Muscle layer of colon (tissue), 2 donors: ENCODE results near the gene RAMP3.

ENCODE experiments used
- H3K27ac ChIP-seq: one replicate; pipeline ENCODE4 v1.7.0; 2013; ENCODE audit warnings: low read depth, mild to moderate bottlenecking, low read length, moderate library complexity
- H3K27me3 ChIP-seq, 2 donors: one replicate each; pipeline ENCODE4 v1.7.0; 2013; ENCODE audit warnings: low read length in 2 of 2, mild to moderate bottlenecking in 2 of 2; ENCODE audit not compliant: insufficient read depth in 2 of 2, control insufficient read depth in 1 of 2
- H3K36me3 ChIP-seq: one replicate; pipeline ENCODE4 v1.7.0; 2013; ENCODE audit warnings: mild to moderate bottlenecking, low read length; ENCODE audit not compliant: insufficient read depth
- H3K4me1 ChIP-seq: one replicate; pipeline ENCODE4 v1.7.0; 2013; ENCODE audit warnings: mild to moderate bottlenecking, low read length; ENCODE audit not compliant: insufficient read depth
- H3K4me3 ChIP-seq, 2 donors: one replicate each; pipeline ENCODE4 v1.7.0; 2013; ENCODE audit warnings: low read length in 2 of 2, low read depth in 1 of 2, mild to moderate bottlenecking in 1 of 2, moderate library complexity in 1 of 2
- H3K9ac ChIP-seq: one replicate; pipeline ENCODE4 v1.7.0; 2013; ENCODE audit warnings: low read length
- H3K9me3 ChIP-seq: one replicate; pipeline ENCODE4 v1.7.0; 2013; ENCODE audit warnings: mild to moderate bottlenecking, low read length
- donor health status: abdominal sarcoma.
- donor health status: Adenocarcinoma of cecum.

Gene RAMP3

DNA sequence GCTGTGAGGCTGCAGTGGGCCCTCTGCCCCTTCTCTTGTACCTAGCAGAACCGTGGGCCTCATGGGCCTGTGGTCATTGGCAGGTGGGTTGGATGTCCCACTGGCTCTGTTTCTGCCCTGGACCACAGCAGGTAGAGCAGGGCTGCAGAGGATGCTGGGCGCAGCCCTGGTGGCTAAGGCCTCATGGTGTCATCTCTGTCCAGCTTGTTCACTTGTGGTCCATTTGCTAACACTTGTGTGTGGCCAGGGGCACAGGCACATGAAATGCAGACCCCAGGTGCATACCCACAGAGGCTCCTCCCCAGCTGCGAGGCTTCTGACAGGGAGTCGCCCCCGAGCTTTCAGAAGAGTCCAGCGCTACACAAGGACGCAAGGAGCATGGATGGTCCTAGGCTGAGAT lies 23.7 kb upstream of the RAMP3 start:
- Histone ChIP-seq H3K9me3 (no peaks in the 10 kb centered on the region), H3K4me3 (no peak overlapping the region), H3K9ac (no peak overlapping the region), H3K4me1 (no peaks in the 10 kb centered on the region), H3K36me3 (no peaks in the 10 kb centered on the region), H3K27me3 (no peaks in the 10 kb centered on the region), H3K27ac (no peak overlapping the region)

DNA sequence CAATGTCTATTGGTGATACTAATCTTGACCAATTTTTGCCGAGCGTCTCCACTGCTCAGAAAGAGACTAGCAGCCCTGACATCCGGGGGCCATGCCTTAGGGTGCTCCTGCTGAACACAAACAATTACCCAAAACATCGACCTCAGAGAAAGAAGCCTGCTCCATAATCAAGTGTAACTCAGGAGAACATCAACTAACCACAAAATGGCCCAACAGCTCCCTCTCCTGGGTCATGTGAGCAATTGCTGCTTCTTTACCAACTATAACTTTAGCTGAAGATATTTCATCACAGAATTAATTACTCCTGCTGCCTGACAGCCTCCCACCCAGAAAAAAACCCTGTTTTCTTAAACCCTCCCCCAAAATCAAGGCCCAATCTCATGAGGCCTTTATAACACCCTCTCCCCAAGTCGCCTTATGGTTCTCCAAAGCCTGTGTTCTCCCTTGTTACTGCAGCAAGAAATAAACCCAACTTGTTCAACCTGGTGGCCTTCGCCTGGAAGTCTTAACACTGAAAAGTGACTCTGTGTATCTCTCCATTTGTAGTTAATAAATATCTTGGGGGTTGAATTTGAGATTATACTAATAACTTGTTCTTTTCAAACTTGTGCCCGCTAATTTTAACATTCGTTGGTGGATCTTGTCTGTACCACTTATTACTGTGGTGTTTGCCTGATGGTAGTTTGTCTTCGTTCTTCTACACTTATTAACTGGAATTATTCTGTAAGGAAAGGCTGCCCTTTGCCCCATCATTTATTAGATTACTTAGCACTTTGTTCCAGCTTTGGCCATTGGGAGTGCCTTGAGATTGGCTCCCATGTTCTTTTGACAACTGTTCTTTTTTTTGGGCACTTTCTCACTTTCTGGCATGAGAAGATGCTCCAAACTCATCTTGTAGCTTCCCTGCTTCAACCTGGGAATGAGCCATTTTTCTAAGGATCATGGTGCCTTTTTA lies 21.2 kb upstream of the RAMP3 start:
- no peak overlapping the region for H3K27ac ChIP-seq
- H3K36me3 ChIP-seq: no peaks in the 10 kb centered on the region
- no peak overlapping the region for H3K4me3 ChIP-seq
- no peaks in the 10 kb centered on the region for H3K9me3 ChIP-seq
- H3K27me3 ChIP-seq: no peaks in the 10 kb centered on the region
- H3K4me1 ChIP-seq: no peaks in the 10 kb centered on the region
- H3K9ac ChIP-seq: no peak overlapping the region

DNA sequence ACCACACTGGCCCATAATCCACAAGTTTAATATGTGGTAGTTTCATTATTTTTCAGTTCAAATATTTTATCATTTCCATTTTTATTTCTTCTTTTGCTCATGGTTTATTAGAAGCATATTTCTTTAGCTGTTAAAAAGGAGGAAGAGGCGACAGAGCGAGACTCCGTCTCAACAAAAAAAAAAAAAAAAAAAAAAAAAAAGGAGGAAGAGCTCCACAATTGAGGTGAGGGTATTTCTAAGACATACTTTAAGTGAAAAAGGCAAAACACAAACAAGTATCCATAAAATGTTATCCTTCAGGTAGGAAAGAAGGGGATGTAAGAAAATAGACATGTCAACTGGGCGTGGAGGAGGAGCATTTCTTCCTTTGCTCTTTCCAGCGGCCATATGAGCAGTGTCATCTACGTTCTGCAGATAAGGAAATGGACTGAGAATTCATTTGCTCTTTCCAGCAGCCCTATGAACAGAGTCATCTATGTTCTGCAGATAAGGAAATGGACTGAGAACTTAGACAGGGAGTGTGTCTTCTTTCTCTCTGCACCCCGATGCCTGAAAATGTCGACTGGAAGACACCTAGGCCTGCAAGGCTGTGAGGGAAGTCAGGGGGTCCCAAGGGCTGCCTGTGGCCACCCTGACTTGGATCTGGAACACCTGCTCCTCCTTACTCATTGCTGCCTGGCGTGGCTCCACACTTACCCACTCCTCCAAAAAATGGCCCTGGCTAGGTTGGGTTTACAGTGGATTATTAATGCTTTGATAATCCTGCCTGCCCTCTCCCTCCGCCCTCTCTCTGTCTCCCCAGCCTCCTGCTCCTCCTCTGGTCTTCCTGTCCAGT lies 18.9 kb upstream of the RAMP3 start:
- Histone ChIP-seq H3K4me3 (no peak overlapping the region), H3K4me1 (no peaks in the 10 kb centered on the region), H3K36me3 (no peaks in the 10 kb centered on the region), H3K27me3 (no peaks in the 10 kb centered on the region), H3K27ac (no peak overlapping the region), H3K9ac (no peak overlapping the region), H3K9me3 (no peaks in the 10 kb centered on the region)

DNA sequence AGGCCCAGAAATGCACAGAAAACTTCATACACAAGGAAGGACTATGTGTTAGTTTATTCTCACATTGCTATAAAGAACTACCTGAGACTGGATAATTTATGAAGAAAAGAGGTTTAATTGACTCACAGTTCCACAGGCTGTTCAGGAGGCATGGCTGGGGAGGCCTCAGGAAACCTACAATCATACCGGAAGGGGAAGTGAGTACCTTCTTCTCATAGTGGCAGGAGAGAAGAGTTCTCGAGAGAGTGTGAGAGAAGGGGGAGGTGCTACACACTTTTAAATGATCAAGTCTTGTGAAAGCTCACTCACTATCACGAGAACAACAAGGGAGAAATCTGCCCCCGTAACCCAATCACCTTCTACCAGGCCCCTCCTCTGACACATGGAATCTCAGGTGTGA lies 16.8 kb upstream of the RAMP3 start:
- H3K9ac ChIP-seq: no peak overlapping the region
- no peaks in the 10 kb centered on the region for H3K4me1 ChIP-seq
- no peak overlapping the region for H3K4me3 ChIP-seq
- no peaks in the 10 kb centered on the region for H3K36me3 ChIP-seq
- H3K27ac ChIP-seq: no peak overlapping the region
- H3K27me3 ChIP-seq: no peaks in the 10 kb centered on the region
- H3K9me3 ChIP-seq: no peaks in the 10 kb centered on the region

DNA sequence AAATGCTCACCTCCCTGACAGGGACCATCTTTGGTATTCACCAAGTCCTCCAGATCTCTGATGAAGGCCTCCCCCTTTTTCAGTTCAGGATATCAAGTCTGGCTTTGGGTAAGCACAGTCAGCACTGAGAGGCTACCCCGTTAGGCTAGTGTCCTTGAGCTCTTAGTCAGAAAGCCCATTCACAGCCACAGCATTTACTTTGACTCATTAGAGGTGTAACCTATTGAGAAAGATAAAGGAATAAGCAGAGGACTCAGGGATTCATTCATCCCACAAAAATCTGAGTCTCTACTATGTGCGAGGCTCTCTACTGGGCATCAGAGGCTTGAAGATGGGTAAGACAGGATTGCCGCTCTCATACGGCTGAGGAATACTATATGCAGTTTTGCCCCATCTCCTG lies 14.0 kb upstream of the RAMP3 start:
- H3K36me3 ChIP-seq: no peaks in the 10 kb centered on the region

DNA sequence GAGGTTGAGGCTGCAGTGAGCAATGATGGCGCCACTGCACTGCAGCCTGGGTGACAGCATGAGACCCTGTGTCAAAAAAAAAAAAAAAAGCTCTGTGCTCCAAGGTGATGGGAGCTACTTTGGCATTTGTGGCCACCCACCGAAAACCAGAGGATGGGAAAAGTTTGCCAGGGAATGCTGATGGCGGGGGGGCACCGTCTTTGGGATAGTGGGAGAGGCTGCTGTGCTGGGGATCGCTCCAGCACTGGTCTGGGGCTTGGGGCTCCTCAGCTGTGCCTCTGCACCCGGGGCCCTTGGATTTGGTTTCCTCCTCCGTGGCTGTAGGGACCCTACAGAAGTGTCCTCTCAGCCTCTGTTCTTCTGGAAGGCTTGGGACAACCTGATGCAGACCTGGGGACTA lies 11.7 kb upstream of the RAMP3 start:
- Histone ChIP-seq H3K4me3 (no peak overlapping the region), H3K9ac (no peak overlapping the region)

More for the DNA sequence above, 14.0 kb upstream of the RAMP3 start:
- H3K9ac ChIP-seq: no peak overlapping the region
- H3K27ac ChIP-seq: no peak overlapping the region
- no peaks in the 10 kb centered on the region for H3K9me3 ChIP-seq
- H3K27me3 ChIP-seq: no peaks in the 10 kb centered on the region
- H3K4me1 ChIP-seq: no peaks in the 10 kb centered on the region
- no peak overlapping the region for H3K4me3 ChIP-seq

DNA sequence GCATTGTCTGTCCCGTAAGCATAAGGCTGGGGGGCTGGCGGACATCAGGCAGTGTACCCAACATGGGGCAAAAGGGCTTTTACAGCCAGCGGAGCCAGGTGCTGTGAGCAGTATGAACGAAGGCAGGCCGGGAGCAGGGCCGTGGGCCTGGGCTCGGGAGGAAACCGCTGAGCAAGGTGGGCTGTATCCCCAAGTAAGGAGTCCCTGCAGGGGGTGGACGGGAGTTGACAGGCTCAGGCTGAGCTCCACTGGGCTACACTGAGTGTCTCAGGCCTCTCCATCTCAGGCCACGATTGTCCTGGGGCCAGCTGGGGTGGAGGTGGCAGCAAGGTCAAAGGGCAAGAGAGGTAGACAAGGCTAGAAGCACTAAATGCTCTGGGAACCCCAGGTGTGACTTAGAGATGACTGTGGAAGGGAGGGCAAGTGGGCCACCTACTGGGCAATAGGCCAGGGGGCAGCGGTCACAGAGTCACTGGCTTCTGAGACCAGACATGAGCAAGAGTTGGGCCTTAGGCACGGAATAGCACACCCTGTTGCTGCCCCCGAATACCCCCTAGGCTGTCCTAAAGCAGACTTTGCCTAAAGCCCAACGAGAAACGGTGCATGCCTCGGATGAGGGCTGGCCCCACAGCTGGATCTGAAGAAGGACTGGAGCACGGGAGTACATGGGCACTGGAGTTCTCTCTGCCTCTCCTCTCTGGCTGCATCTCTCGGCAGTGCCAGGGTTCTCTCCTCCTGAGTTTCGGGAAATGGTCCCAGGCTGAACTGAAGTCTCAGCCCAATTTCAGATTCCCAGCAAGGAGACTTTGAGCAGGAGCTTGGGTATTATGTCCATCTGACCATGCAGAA lies 10.8 kb upstream of the RAMP3 start:
- H3K4me3 ChIP-seq: no peak overlapping the region
- H3K27ac ChIP-seq: no peak overlapping the region
- no peaks in the 10 kb centered on the region for H3K9me3 ChIP-seq
- H3K9ac ChIP-seq: no peak overlapping the region
- H3K27me3 ChIP-seq: no peaks in the 10 kb centered on the region
- no peaks in the 10 kb centered on the region for H3K4me1 ChIP-seq
- H3K36me3 ChIP-seq: no peaks in the 10 kb centered on the region

More for the DNA sequence above, 11.7 kb upstream of the RAMP3 start:
- Histone ChIP-seq H3K9me3 (no peaks in the 10 kb centered on the region), H3K27ac (no peak overlapping the region), H3K27me3 (no peaks in the 10 kb centered on the region), H3K4me1 (no peaks in the 10 kb centered on the region), H3K36me3 (no peaks in the 10 kb centered on the region)

DNA sequence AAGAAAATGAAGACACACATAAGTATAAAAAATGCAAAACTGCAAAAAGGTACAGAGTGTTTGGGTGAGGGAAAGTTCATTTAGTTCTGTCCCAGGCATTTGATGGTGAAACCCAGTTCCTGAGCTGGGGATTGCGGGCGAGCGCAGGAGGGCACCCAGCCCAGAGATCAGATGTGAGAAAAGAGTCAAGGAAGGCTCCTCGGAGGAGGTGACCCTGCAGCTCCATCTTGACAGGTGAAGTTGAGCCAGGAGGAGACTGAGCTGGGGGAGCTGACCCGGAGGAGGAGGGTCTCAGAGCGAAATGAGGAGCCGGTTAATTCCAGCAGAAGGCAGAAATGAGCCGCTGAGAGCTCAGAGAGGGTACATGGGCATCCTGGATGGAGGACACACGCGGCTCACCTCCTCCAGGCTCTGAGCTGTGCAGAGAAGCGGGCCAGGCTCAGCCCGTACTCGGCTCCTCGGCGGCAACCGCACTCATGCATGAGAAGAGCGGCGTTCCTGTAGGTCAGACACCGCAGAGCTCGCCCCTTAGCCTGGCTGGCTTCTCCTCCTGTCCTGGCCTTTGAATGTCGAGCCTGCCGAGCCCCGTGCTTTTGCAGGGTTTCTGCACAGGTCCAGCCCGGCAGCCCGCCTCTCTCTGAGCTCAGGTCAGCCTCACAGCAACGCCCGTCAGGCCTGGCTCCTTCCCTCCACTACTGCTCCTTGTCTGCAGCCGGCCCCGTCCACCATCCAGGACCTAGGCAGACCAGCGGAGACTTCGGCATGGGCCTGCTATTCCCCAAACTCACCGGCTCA lies 9.5 kb upstream of the RAMP3 start:
- no peak overlapping the region for H3K4me3 ChIP-seq
- H3K9ac ChIP-seq: no peak overlapping the region
- no peak overlapping the region for H3K27ac ChIP-seq
- H3K36me3 ChIP-seq: no peaks in the 10 kb centered on the region
- no peaks in the 10 kb centered on the region for H3K27me3 ChIP-seq
- no peaks in the 10 kb centered on the region for H3K4me1 ChIP-seq
- no peaks in the 10 kb centered on the region for H3K9me3 ChIP-seq

DNA sequence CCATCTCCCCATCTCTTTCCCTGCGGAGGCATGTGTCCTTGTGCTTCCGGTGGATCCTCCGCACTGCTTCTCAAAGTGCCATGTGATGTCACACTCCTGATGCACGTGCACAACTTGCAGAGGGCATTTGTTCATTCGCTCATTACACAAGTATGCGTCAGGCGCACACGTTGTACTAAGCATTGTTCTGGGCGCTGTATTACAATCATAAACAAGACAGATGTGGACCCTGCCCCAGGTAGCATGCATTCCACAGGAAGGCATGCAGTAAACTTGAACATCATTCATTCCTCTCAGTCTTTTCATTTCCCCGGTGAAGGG lies 9.0 kb upstream of the RAMP3 start:
- H3K9ac ChIP-seq: no peak overlapping the region
- H3K36me3 ChIP-seq: no peaks in the 10 kb centered on the region
- H3K27me3 ChIP-seq: no peaks in the 10 kb centered on the region
- H3K4me1 ChIP-seq: no peaks in the 10 kb centered on the region
- H3K4me3 ChIP-seq: no peak overlapping the region
- H3K9me3 ChIP-seq: no peaks in the 10 kb centered on the region
- H3K27ac ChIP-seq: no peak overlapping the region

DNA sequence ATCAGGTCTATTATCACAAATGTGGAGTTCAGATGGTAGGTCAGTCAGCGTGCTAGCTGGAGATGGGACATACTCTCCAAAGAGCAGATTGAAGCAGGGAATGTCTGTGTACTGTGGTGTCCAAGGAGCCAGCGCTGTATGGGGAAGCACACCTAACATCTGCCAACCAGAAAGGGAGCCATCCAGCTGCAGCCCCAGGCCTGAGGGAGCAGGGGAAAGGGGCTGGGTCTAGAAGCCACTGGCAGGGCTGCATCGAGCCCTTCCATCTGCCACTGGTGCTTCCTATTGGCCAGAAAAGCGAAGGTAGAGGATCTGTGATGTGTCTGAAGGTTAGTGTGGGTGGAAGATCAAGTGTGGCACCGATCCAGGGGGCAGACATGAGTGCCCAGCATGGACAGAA lies 8.0 kb upstream of the RAMP3 start:
- Histone ChIP-seq H3K27me3 (no peaks in the 10 kb centered on the region), H3K4me3 (no peak overlapping the region), H3K27ac (no peak overlapping the region), H3K9me3 (no peaks in the 10 kb centered on the region), H3K4me1 (no peaks in the 10 kb centered on the region), H3K36me3 (no peaks in the 10 kb centered on the region), H3K9ac (no peak overlapping the region)
